ENCODE measurements around the gene ZNF718.
"Not testable (repeated sequence)": the region's sequence is repeated elsewhere in the genome, so short reads cannot be mapped to it uniquely, and the experiment has no call there.

ZNF718 gene

GRCh38 chr4:124275-125081, at the start of gene ZNF718:
TSS of gene ZNF718 (plus strand) at chr4:124501. CDS start at chr4:124671, 170 bp downstream.
- Histone ChIP-seq H3K9ac (ENCODE audit: low read length) (peak within 1 kb of the TSS; percentile 72), H3K27ac (ENCODE audit: low read depth, low read length) (peak within 1 kb of the TSS; percentile 89), H3K4me1 (ENCODE audit: control insufficient read depth, insufficient read depth, low read length) (peaks cover 7% of the 10 kb centered on the region), H3K4me3 (ENCODE audit: low read length) (peak within 1 kb of the TSS; percentile 98), H3K36me3 (ENCODE audit: control insufficient read depth, insufficient read depth, low read length) (no peaks in the 10 kb centered on the region), H3K27me3 (ENCODE audit: control insufficient read depth, insufficient read depth, low read length) (no peaks in the 10 kb centered on the region)

GRCh38 chr4:85951-86350, 38.4 kb upstream of the ZNF718 start:
- H3K36me3 ChIP-seq (ENCODE audit: control insufficient read depth, insufficient read depth, low read length): peaks cover 14% of the 10 kb centered on the region
- H3K4me3 ChIP-seq (ENCODE audit: low read length): peak overlapping the region; percentile 15
- no peak overlapping the region for H3K9ac ChIP-seq (ENCODE audit: low read length)
- H3K4me1 ChIP-seq (ENCODE audit: control insufficient read depth, insufficient read depth, low read length): no peaks in the 10 kb centered on the region
- no peaks in the 10 kb centered on the region for H3K27me3 ChIP-seq (ENCODE audit: control insufficient read depth, insufficient read depth, low read length)
- H3K27ac ChIP-seq (ENCODE audit: low read depth, low read length): no peak overlapping the region

- not testable (repeated sequence) for H3K4me3 ChIP-seq (ENCODE audit: low read length); H3K9ac ChIP-seq (ENCODE audit: low read length); H3K27me3 ChIP-seq (ENCODE audit: control insufficient read depth, insufficient read depth, low read length); H3K27ac ChIP-seq (ENCODE audit: low read depth, low read length); H3K4me1 ChIP-seq (ENCODE audit: control insufficient read depth, insufficient read depth, low read length)
- H3K36me3 ChIP-seq (ENCODE audit: control insufficient read depth, insufficient read depth, low read length): peaks cover 14% of the 10 kb centered on the region
Observed at GRCh38 chr4:86559-87324, 37.6 kb upstream of the ZNF718 start.

GRCh38 chr4:98386-98785, 25.9 kb upstream of the ZNF718 start:
- no peak overlapping the region for H3K27ac ChIP-seq (ENCODE audit: low read depth, low read length)
- H3K36me3 ChIP-seq (ENCODE audit: control insufficient read depth, insufficient read depth, low read length): no peaks in the 10 kb centered on the region
- no peaks in the 10 kb centered on the region for H3K27me3 ChIP-seq (ENCODE audit: control insufficient read depth, insufficient read depth, low read length)
- no peak overlapping the region for H3K4me3 ChIP-seq (ENCODE audit: low read length)
- no peak overlapping the region for H3K9ac ChIP-seq (ENCODE audit: low read length)
- no peaks in the 10 kb centered on the region for H3K4me1 ChIP-seq (ENCODE audit: control insufficient read depth, insufficient read depth, low read length)

- Histone ChIP-seq H3K4me1 (ENCODE audit: control insufficient read depth, insufficient read depth, low read length) (no peaks in the 10 kb centered on the region), H3K27me3 (ENCODE audit: control insufficient read depth, insufficient read depth, low read length) (no peaks in the 10 kb centered on the region), H3K4me3 (ENCODE audit: low read length) (no peak overlapping the region), H3K27ac (ENCODE audit: low read depth, low read length) (no peak overlapping the region), H3K9ac (ENCODE audit: low read length) (no peak overlapping the region), H3K36me3 (ENCODE audit: control insufficient read depth, insufficient read depth, low read length) (no peaks in the 10 kb centered on the region)
Observed at GRCh38 chr4:99863-100262, 24.4 kb upstream of the ZNF718 start.

- Histone ChIP-seq H3K27me3 (ENCODE audit: control insufficient read depth, insufficient read depth, low read length) (peaks cover 12% of the 10 kb centered on the region), H3K4me3 (ENCODE audit: low read length) (no peak overlapping the region), H3K36me3 (ENCODE audit: control insufficient read depth, insufficient read depth, low read length) (no peaks in the 10 kb centered on the region), H3K4me1 (ENCODE audit: control insufficient read depth, insufficient read depth, low read length) (no peaks in the 10 kb centered on the region), H3K27ac (ENCODE audit: low read depth, low read length) (no peak overlapping the region), H3K9ac (ENCODE audit: low read length) (no peak overlapping the region)
Observed at GRCh38 chr4:107083-107443, 17.2 kb upstream of the ZNF718 start.

GRCh38 chr4:107444-108429, 16.6 kb upstream of the ZNF718 start:
- Histone ChIP-seq H3K9ac (ENCODE audit: low read length) (no peak overlapping the region), H3K4me1 (ENCODE audit: control insufficient read depth, insufficient read depth, low read length) (no peaks in the 10 kb centered on the region), H3K27ac (ENCODE audit: low read depth, low read length) (no peak overlapping the region), H3K4me3 (ENCODE audit: low read length) (peak overlapping the region; percentile 9), H3K27me3 (ENCODE audit: control insufficient read depth, insufficient read depth, low read length) (peaks cover 12% of the 10 kb centered on the region), H3K36me3 (ENCODE audit: control insufficient read depth, insufficient read depth, low read length) (no peaks in the 10 kb centered on the region)

GRCh38 chr4:112771-113170, 11.5 kb upstream of the ZNF718 start:
- H3K36me3 ChIP-seq (ENCODE audit: control insufficient read depth, insufficient read depth, low read length): no peaks in the 10 kb centered on the region
- H3K4me1 ChIP-seq (ENCODE audit: control insufficient read depth, insufficient read depth, low read length): no peaks in the 10 kb centered on the region
- peaks cover 9% of the 10 kb centered on the region for H3K27me3 ChIP-seq (ENCODE audit: control insufficient read depth, insufficient read depth, low read length)
- H3K9ac ChIP-seq (ENCODE audit: low read length): no peak overlapping the region
- no peak overlapping the region for H3K4me3 ChIP-seq (ENCODE audit: low read length)
- no peak overlapping the region for H3K27ac ChIP-seq (ENCODE audit: low read depth, low read length)

- no peak overlapping the region for H3K9ac ChIP-seq (ENCODE audit: low read length)
- H3K36me3 ChIP-seq (ENCODE audit: control insufficient read depth, insufficient read depth, low read length): no peaks in the 10 kb centered on the region
- no peak overlapping the region for H3K27ac ChIP-seq (ENCODE audit: low read depth, low read length)
- H3K4me1 ChIP-seq (ENCODE audit: control insufficient read depth, insufficient read depth, low read length): no peaks in the 10 kb centered on the region
- H3K27me3 ChIP-seq (ENCODE audit: control insufficient read depth, insufficient read depth, low read length): peaks cover 6% of the 10 kb centered on the region
- no peak overlapping the region for H3K4me3 ChIP-seq (ENCODE audit: low read length)
Observed at GRCh38 chr4:113732-114131, 10.6 kb upstream of the ZNF718 start.

GRCh38 chr4:114149-114548, 10.2 kb upstream of the ZNF718 start:
- peaks cover 2% of the 10 kb centered on the region for H3K27me3 ChIP-seq (ENCODE audit: control insufficient read depth, insufficient read depth, low read length)
- H3K27ac ChIP-seq (ENCODE audit: low read depth, low read length): no peak overlapping the region
- no peaks in the 10 kb centered on the region for H3K36me3 ChIP-seq (ENCODE audit: control insufficient read depth, insufficient read depth, low read length)
- no peak overlapping the region for H3K4me3 ChIP-seq (ENCODE audit: low read length)
- H3K4me1 ChIP-seq (ENCODE audit: control insufficient read depth, insufficient read depth, low read length): no peaks in the 10 kb centered on the region
- no peak overlapping the region for H3K9ac ChIP-seq (ENCODE audit: low read length)

- Histone ChIP-seq H3K36me3 (ENCODE audit: control insufficient read depth, insufficient read depth, low read length) (no peaks in the 10 kb centered on the region), H3K27ac (ENCODE audit: low read depth, low read length) (no peak overlapping the region), H3K4me1 (ENCODE audit: control insufficient read depth, insufficient read depth, low read length) (no peaks in the 10 kb centered on the region), H3K4me3 (ENCODE audit: low read length) (no peak overlapping the region), H3K27me3 (ENCODE audit: control insufficient read depth, insufficient read depth, low read length) (no peaks in the 10 kb centered on the region), H3K9ac (ENCODE audit: low read length) (no peak overlapping the region)
Observed at GRCh38 chr4:116499-116898, 7.8 kb upstream of the ZNF718 start.

- Histone ChIP-seq H3K27ac (ENCODE audit: low read depth, low read length) (no peak overlapping the region), H3K4me1 (ENCODE audit: control insufficient read depth, insufficient read depth, low read length) (peaks cover 3% of the 10 kb centered on the region), H3K4me3 (ENCODE audit: low read length) (no peak overlapping the region), H3K9ac (ENCODE audit: low read length) (no peak overlapping the region), H3K27me3 (ENCODE audit: control insufficient read depth, insufficient read depth, low read length) (no peaks in the 10 kb centered on the region), H3K36me3 (ENCODE audit: control insufficient read depth, insufficient read depth, low read length) (no peaks in the 10 kb centered on the region)
Observed at GRCh38 chr4:120616-121015, 3.7 kb upstream of the ZNF718 start.
